Measurements from ENCODE around the gene UBN1.
A peak's percentile ranks its signal among the peaks of the same experiment; 100 is the strongest.

The UBN1 gene

GRCh38 chr16:4832698-4833343 lies 14.5 kb upstream of the UBN1 start:
- no peak for TF ChIP-seq CTCF (IDR thresholded peaks at IDR 0.05; ENCODE audit: insufficient read depth, low read depth, low read length, missing control alignments)
- DNase-seq (ENCODE audit: low read depth) = no peak
- H3K4me3 ChIP-seq (ENCODE audit: low read depth, low read length) = no peak overlapping the region

GRCh38 chr16:4833584-4833983 lies 13.7 kb upstream of the UBN1 start:
- H3K4me3 ChIP-seq (ENCODE audit: low read depth, low read length) = no peak overlapping the region
- DNase-seq (ENCODE audit: low read depth) = no peak
- TF ChIP-seq CTCF (IDR thresholded peaks at IDR 0.05; ENCODE audit: insufficient read depth, low read depth, low read length, missing control alignments) = no peak

GRCh38 chr16:4836727-4837126 lies 10.6 kb upstream of the UBN1 start:
- DNase-seq (ENCODE audit: low read depth) = no peak
- no peak for TF ChIP-seq CTCF (IDR thresholded peaks at IDR 0.05; ENCODE audit: insufficient read depth, low read depth, low read length, missing control alignments)

GRCh38 chr16:4837733-4838501 lies 9.4 kb upstream of the UBN1 start:
- no peak overlapping the region for H3K4me3 ChIP-seq (ENCODE audit: low read depth, low read length)
- TF ChIP-seq CTCF (IDR thresholded peaks at IDR 0.05; ENCODE audit: insufficient read depth, low read depth, low read length, missing control alignments) = no peak
- DNase-seq (ENCODE audit: low read depth) = peak; percentile 37

More at GRCh38 chr16:4836727-4837126, 10.6 kb upstream of the UBN1 start:
- no peak overlapping the region for H3K4me3 ChIP-seq (ENCODE audit: low read depth, low read length)

GRCh38 chr16:4839942-4840341 lies 7.3 kb upstream of the UBN1 start:
- DNase-seq (ENCODE audit: low read depth) = no peak
- TF ChIP-seq CTCF (IDR thresholded peaks at IDR 0.05; ENCODE audit: insufficient read depth, low read depth, low read length, missing control alignments) = no peak
- H3K4me3 ChIP-seq (ENCODE audit: low read depth, low read length) = no peak overlapping the region

GRCh38 chr16:4840984-4841383 lies 6.3 kb upstream of the UBN1 start:
- no peak for DNase-seq (ENCODE audit: low read depth)
- no peak overlapping the region for H3K4me3 ChIP-seq (ENCODE audit: low read depth, low read length)
- TF ChIP-seq CTCF (IDR thresholded peaks at IDR 0.05; ENCODE audit: insufficient read depth, low read depth, low read length, missing control alignments) = no peak

All from GM12865 (cell line).